Coronary artery (tissue), 2 donors: ENCODE measurements around the gene GAPDHS.

Experiments
- DNase-seq: peaks from one replicate; pipeline ENCODE4 v3.0.0-alpha.2; 2017; ENCODE audit warnings: low spot score
- H3K27ac ChIP-seq, 2 donors: fragments of 200-600 bp; sonication (generic); one replicate each; pipeline ENCODE4 v1.5.1; 2016 to 2019
- H3K4me3 ChIP-seq: fragments of 200-600 bp; sonication (generic); 2 replicates; pipeline ENCODE4 v1.5.1; 2016; ENCODE audit warnings: mild to moderate bottlenecking, moderate library complexity
- TF ChIP-seq, protein P1 (sequence below): fragments of 200-600 bp; sonication (generic); IDR thresholded peaks from one replicate; pipeline ENCODE4 v1.5.1; 2019; ENCODE audit warnings: antibody characterized with exemption

GAPDHS gene

DNA sequence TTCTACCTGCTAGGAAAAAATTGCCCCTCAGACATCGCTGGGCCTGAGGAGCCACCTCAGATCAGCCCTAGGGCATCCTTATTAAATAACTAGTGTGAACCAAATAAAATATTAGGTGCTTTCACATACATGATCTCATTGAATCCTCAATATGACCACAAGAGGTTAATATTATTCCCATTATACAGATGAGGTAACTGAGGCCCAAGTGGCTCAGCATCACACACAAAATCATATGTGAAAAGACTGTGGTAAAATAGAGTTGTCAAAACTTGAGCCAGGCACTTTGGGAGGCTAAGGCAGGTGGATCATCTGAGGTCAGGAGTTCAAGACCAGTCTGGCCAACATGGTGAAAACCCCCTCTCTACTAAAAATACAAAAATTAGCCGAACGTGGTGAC is 16.9 kb upstream of the GAPDHS start:
- no peak overlapping the region for H3K4me3 ChIP-seq
- no peak for DNase-seq
- TF ChIP-seq, protein P1, sequence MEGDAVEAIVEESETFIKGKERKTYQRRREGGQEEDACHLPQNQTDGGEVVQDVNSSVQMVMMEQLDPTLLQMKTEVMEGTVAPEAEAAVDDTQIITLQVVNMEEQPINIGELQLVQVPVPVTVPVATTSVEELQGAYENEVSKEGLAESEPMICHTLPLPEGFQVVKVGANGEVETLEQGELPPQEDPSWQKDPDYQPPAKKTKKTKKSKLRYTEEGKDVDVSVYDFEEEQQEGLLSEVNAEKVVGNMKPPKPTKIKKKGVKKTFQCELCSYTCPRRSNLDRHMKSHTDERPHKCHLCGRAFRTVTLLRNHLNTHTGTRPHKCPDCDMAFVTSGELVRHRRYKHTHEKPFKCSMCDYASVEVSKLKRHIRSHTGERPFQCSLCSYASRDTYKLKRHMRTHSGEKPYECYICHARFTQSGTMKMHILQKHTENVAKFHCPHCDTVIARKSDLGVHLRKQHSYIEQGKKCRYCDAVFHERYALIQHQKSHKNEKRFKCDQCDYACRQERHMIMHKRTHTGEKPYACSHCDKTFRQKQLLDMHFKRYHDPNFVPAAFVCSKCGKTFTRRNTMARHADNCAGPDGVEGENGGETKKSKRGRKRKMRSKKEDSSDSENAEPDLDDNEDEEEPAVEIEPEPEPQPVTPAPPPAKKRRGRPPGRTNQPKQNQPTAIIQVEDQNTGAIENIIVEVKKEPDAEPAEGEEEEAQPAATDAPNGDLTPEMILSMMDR, result no peak
- no peak overlapping the region for H3K27ac ChIP-seq

DNA sequence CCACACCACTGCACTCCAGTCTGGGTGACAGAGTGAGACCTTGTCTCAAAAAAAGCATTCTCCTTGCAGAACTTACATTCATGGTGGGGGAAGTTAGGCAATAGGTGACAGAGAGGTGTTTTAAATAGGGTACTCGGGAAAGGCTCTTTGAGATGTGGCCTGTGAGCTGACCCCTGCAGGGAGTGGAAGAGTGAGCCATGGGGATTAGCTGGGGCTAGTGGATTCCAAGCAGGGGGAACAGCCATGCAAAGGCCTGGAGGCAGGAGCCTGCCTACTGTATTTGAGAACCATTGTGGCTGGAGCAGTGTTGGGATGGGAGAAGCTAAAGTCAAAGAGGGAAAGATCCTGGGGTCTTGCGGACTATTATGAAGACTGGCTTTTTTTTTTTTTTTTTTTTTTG is 15.9 kb upstream of the GAPDHS start:
- TF ChIP-seq, protein P1, result no peak
- Histone ChIP-seq H3K27ac (no peak overlapping the region), H3K4me3 (no peak overlapping the region)
- DNase-seq, result no peak

DNA sequence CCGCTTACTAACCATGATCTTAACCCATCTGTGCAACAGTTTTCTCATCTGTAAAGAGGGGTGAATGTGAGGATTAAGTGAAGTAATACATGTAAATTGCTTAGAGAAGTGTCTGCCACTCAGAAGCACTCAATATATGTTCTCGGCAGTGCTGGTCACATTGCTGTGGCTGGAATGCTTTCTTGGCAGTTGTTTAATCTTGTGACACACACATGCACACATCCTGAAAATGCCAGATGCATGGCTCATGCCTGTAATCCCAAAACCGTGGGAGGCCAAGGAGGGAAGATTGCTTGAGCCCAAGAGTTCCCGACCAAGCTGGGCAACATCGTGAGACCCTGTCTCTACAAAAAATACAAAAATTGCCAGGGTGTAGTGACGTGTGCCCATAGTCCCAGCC is 14.9 kb upstream of the GAPDHS start:
- DNase-seq, result no peak
- no peak overlapping the region for H3K27ac ChIP-seq
- no peak overlapping the region for H3K4me3 ChIP-seq
- TF ChIP-seq, protein P1, result no peak

GRCh38 chr19:35519291-35519690 is 14.0 kb upstream of the GAPDHS start:
- Histone ChIP-seq H3K27ac (no peak overlapping the region), H3K4me3 (no peak overlapping the region)
- DNase-seq, result no peak
- TF ChIP-seq, protein P1, result no peak

- TF ChIP-seq, protein P1, result no peak
- H3K4me3 ChIP-seq, result no peak overlapping the region
- H3K27ac ChIP-seq, result no peak overlapping the region
- peak; percentile 61 for DNase-seq
Observed at GRCh38 chr19:35521124-35521743, 12.0 kb upstream of the GAPDHS start.

DNA sequence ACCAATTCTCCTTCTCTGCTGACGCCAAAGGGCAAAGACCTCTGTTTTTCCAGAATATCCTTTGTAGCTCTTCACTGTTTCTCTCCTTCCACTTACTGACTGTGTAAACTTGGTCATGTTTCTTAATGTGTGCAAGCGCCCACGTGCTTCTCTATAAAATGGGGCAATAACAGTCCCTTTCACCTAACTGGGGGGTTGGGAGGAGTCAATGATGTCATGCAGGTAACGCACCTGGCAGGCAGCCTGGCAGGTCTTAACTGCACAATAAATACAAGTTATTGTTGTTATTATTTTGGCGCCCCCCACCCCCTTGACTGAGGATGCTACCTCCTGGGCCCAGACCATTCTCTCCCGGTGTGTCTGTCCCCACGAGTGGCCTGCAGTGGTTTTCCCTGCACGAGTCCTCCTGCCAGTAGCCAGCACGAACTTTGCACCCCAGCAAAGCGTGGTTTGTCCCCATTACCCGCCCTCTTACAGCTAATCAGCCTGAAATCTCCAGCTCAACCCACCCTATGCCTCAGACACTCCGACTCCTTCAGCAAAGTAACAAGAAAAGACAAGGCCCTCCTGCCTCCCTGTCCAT is 10.4 kb upstream of the GAPDHS start:
- Histone ChIP-seq H3K4me3 (no peak overlapping the region), H3K27ac (no peak overlapping the region)
- DNase-seq, result no peak
- TF ChIP-seq, protein P1, result no peak

DNA sequence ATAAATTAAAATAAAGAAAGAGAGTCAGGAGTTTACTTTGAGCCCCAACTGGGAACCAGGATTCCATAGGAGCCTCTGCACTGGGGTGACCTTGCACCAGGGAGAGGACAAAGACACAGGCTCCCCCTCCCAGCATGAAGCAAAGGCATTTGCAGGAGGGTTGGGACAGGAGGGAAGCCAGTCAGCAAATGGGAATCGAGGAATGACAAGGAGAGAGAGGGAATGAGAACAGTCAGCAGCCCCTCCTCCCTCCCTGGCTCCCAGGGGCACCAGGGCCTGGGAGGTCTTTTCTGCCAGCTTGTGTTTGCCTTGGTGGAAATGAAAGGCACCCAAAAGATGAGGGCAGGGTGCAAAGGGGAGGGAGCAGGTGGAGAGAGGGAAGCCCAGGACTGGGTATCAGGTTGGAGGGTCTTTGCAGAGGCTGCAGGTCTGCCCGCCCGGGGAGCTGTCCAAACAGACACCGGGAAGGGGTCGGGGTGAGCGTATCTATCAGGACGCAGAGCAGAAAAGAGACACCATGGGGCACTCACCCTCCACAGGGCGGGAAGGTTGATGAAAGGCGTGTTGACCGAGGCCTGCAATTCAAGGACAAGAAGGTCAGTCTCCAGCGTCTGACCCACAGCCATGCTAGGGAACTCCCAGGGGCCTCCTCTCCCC is 8.9 kb upstream of the GAPDHS start:
- DNase-seq, result no peak
- H3K4me3 ChIP-seq, result no peak overlapping the region
- H3K27ac ChIP-seq, result no peak overlapping the region
- TF ChIP-seq, protein P1, result no peak
